ENCODE data around the gene EGFR.

The EGFR gene

DNA sequence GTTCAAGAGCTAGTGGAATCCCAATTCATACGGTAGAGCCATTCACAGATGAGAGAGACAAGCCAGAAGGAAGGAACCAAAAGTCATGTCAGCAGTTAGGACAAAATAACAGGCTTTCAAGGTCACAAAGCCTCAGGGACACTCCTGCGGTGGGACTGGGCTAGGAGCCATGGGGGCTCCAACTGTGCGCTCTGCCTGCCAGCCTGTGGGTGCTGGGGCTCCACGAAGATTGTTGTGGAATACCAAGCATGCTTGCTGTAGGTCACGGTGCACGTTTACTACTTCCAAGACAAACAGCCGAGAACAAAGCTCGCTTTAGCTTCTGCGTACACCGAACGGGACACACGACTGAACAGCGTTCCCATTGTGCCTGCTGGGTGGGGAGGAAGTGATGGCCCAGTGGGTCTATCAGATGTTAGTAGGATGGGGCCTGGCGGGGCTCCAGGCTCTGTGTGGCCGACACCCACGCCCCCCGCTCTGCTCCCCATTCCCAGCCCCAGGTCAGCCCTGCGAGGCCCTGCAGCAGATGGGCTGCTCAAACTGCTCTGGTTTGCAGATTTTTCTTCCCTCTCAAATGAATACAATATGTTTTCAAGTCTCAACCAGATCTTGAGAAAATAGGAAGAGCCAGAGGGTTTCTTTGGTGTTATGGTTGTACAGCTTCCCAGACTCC lies 158.9 kb downstream of the EGFR start:
- no peak for TF ChIP-seq CTCF (IDR thresholded peaks at IDR 0.05)
- intact Hi-C loops (cut with DNase I; ENCODE audit: low total_unique reads) = no loop called here
- no peak for DNase-seq

GRCh38 chr7:55178292-55178862 lies 159.6 kb downstream of the EGFR start:
- Histone ChIP-seq H3K4me1 (peaks cover 0 to 31% (median 23%) of the 10 kb centered on the region in 4 donors), H3K27me3 (no peaks in the 10 kb centered on the region), H3K27ac (peak overlapping the region; percentile 60 to 72), H3K9me3 (no peaks in the 10 kb centered on the region), H3K4me3 (no peak overlapping the region), H3K36me3 (peaks cover 46 to 68% (median 48%) of the 10 kb centered on the region in 3 donors)
- intact Hi-C loops (cut with DNase I; ENCODE audit: low total_unique reads) = no loop called here
- no peak for DNase-seq
- TF ChIP-seq CTCF (IDR thresholded peaks at IDR 0.05) = no peak

More for the DNA sequence above, 158.9 kb downstream of the EGFR start:
- H3K27ac ChIP-seq = peak overlapping the region; percentile 60 to 72
- no peaks in the 10 kb centered on the region for H3K9me3 ChIP-seq
- H3K4me3 ChIP-seq = peak overlapping the region in 1 of 2 donors; percentile 6
- peaks cover 48 to 68% (median 51%) of the 10 kb centered on the region in 3 donors for H3K36me3 ChIP-seq
- H3K4me1 ChIP-seq = peaks cover 0 to 31% (median 23%) of the 10 kb centered on the region in 4 donors
- no peaks in the 10 kb centered on the region for H3K27me3 ChIP-seq

DNA sequence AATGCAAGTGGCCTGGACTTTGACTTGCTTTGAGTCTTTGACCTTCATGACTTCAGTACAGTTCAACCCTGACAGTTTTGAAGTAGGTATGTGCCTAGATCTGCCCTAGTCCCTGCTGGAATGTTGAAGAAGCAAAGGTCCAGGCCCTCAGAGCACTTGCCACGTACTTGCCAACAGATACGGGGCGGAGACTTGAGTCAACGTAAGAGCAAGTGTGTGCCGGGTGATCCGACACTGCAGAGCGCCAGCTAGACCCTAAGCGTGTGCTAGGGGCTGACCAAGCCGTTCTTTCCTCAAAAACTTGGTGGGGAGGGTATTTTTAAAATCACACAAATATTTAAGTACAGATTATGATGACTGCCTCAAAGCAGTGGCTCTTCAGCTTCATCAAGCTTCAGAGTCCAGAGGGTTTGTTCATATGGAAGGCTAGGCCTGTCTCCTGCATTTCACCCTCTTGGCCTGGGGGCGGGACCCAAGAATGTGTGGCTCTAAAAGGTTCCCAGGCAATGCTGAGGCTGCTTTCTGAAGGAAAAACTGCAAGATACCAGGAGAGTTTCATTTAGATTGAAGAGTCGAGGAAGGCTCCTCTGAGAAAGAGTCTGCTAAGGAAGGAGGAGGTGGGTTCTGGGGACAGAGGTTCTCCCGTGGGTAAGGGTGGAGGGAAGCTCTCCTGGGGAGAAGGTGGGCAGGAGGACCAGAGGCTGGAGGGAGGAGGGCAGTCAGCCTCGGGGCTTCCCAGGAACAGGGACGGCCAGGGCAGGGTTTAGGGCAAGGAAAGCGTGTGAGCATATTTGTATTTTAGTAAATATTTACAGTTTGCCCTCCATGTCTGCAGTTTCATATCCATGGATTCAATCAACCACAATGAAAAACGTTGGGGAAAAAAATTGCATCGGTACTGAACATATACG lies 160.3 kb downstream of the EGFR start:
- H3K9me3 ChIP-seq = no peaks in the 10 kb centered on the region
- H3K27ac ChIP-seq = peak overlapping the region; percentile 60 to 72
- intact Hi-C loops (cut with DNase I; ENCODE audit: low total_unique reads) = no loop called here
- H3K27me3 ChIP-seq = no peaks in the 10 kb centered on the region
- H3K4me1 ChIP-seq = peaks cover 0 to 31% (median 23%) of the 10 kb centered on the region in 4 donors
- no peak overlapping the region for H3K4me3 ChIP-seq
- no peak for TF ChIP-seq CTCF (IDR thresholded peaks at IDR 0.05)
- no peak for DNase-seq
- H3K36me3 ChIP-seq = peaks cover 39 to 68% (median 47%) of the 10 kb centered on the region in 3 donors

DNA sequence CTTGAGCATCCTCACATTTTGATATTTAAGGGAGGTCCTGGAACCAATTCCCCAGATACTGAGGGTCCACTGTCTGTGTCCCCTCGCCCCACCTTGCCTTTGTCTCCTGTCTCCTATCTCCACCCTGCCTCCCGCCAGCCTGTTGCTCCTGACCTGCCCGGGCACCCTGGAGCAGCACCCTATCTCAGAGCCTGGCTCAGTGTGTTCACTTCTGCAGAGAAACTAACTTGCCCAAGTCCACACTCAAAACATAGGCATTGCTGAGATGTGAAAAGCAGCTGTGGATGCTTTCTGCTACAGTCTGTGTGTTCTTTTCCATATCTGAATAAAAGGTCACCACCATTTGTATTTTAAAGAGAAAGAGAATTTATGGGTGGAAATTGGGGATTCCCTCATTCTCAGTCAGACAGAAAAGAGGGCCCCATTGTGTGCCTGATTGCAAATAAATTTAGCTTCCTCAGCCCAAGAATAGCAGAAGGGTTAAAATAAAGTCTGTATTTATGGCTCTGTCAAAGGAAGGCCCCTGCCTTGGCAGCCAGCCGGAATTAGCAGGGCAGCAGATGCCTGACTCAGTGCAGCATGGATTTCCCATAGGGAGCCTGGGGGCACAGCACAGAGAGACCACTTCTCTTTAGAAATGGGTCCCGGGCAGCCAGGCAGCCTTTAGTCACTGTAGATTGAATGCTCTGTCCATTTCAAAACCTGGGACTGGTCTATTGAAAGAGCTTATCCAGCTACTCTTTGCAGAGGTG lies 161.3 kb downstream of the EGFR start:
- no peak overlapping the region for H3K27ac ChIP-seq
- H3K4me3 ChIP-seq = no peak overlapping the region
- peaks cover 29 to 66% (median 41%) of the 10 kb centered on the region in 3 donors for H3K36me3 ChIP-seq
- no peak for TF ChIP-seq CTCF (IDR thresholded peaks at IDR 0.05)
- no peaks in the 10 kb centered on the region for H3K9me3 ChIP-seq
- no peak for DNase-seq
- peaks cover 0 to 31% (median 23%) of the 10 kb centered on the region in 4 donors for H3K4me1 ChIP-seq
- H3K27me3 ChIP-seq = no peaks in the 10 kb centered on the region
- intact Hi-C loops (cut with DNase I; ENCODE audit: low total_unique reads) = no loop called here

GRCh38 chr7:55180963-55181542 lies 162.2 kb downstream of the EGFR start:
- intact Hi-C loops (cut with DNase I; ENCODE audit: low total_unique reads) = no loop called here
- Histone ChIP-seq H3K27ac (no peak overlapping the region), H3K4me3 (no peak overlapping the region), H3K9me3 (no peaks in the 10 kb centered on the region), H3K27me3 (no peaks in the 10 kb centered on the region), H3K36me3 (peaks cover 32 to 70% (median 45%) of the 10 kb centered on the region in 3 donors), H3K4me1 (peaks cover 0 to 30% (median 23%) of the 10 kb centered on the region in 4 donors)
- no peak for TF ChIP-seq CTCF (IDR thresholded peaks at IDR 0.05)
- DNase-seq = no peak

All from tibial artery (tissue), 4 donors.